ENCODE measurements around the gene CHAD.

GRCh38 chr17:50451943-50452629, 16.6 kb downstream of the CHAD start:
- TF ChIP-seq CTCF (IDR thresholded peaks at IDR 0.05), result no peak
- TF ChIP-seq POLR2AphosphoS5 (IDR thresholded peaks at IDR 0.05), result no peak
- no peak for TF ChIP-seq POLR2A (IDR thresholded peaks at IDR 0.05)
